ENCODE results near the gene FIZ1. TPM values are rescaled to one million over a fixed set of nuclear protein-coding genes. Genes with fewer than 3 reads are reported as not detected.

The FIZ1 gene
- total RNA-seq, 2 experiments from 2014 or later: 16.0 to 18.4 TPM

GRCh38 chr19:55554741-55555152, 44.6 kb downstream of the FIZ1 start:
- DNase-seq (no peak), ATAC-seq (ENCODE audit: low read depth) (no peak)
- H3K36me3 Mint-ChIP-seq: no peaks in the 10 kb centered on the region
- no peak overlapping the region for H3K27ac Mint-ChIP-seq
- H3K27me3 Mint-ChIP-seq: peaks cover 6% of the 10 kb centered on the region
- no peak overlapping the region for H3K4me3 Mint-ChIP-seq
- H3K9me3 Mint-ChIP-seq: no peaks in the 10 kb centered on the region
- H3K4me1 Mint-ChIP-seq: peaks cover 4% of the 10 kb centered on the region
- POLR2A ChIA-PET: no interaction called here

- Mint-ChIP-seq H3K9me3 (no peaks in the 10 kb centered on the region), H3K4me1 (peaks cover 4% of the 10 kb centered on the region)
- no peak for ATAC-seq (ENCODE audit: low read depth)
Observed at GRCh38 chr19:55554302-55554701, 45.0 kb downstream of the FIZ1 start.

GRCh38 chr19:55553217-55554182, 45.8 kb downstream of the FIZ1 start:
- DNase-seq (no peak), ATAC-seq (ENCODE audit: low read depth) (no peak)
- H3K27me3 Mint-ChIP-seq: peaks cover 6% of the 10 kb centered on the region
- H3K4me1 Mint-ChIP-seq: peaks cover 4% of the 10 kb centered on the region
- POLR2A ChIA-PET: no interaction called here
- no peaks in the 10 kb centered on the region for H3K36me3 Mint-ChIP-seq
- H3K27ac Mint-ChIP-seq: no peak overlapping the region
- H3K4me3 Mint-ChIP-seq: no peak overlapping the region
- no peaks in the 10 kb centered on the region for H3K9me3 Mint-ChIP-seq

More at GRCh38 chr19:55554302-55554701, 45.0 kb downstream of the FIZ1 start:
- DNase-seq: no peak
- POLR2A ChIA-PET: no interaction called here
- no peaks in the 10 kb centered on the region for H3K36me3 Mint-ChIP-seq
- H3K27me3 Mint-ChIP-seq: peaks cover 6% of the 10 kb centered on the region
- no peak overlapping the region for H3K27ac Mint-ChIP-seq
- H3K4me3 Mint-ChIP-seq: no peak overlapping the region

GRCh38 chr19:55552620-55553019, 46.7 kb downstream of the FIZ1 start:
- Mint-ChIP-seq H3K4me3 (no peak overlapping the region), H3K36me3 (no peaks in the 10 kb centered on the region), H3K4me1 (peaks cover 4% of the 10 kb centered on the region), H3K27ac (no peak overlapping the region), H3K9me3 (no peaks in the 10 kb centered on the region), H3K27me3 (peaks cover 13% of the 10 kb centered on the region)
- DNase-seq (no peak), ATAC-seq (ENCODE audit: low read depth) (no peak)
- POLR2A ChIA-PET: no interaction called here

GRCh38 chr19:55552206-55552605, 47.1 kb downstream of the FIZ1 start:
- DNase-seq (no peak), ATAC-seq (ENCODE audit: low read depth) (no peak)
- Mint-ChIP-seq H3K4me3 (no peak overlapping the region), H3K4me1 (peaks cover 4% of the 10 kb centered on the region), H3K27me3 (peaks cover 17% of the 10 kb centered on the region), H3K36me3 (no peaks in the 10 kb centered on the region), H3K9me3 (no peaks in the 10 kb centered on the region), H3K27ac (no peak overlapping the region)
- POLR2A ChIA-PET: no interaction called here

- no peak overlapping the region for H3K27ac Mint-ChIP-seq
- peaks cover 4% of the 10 kb centered on the region for H3K4me1 Mint-ChIP-seq
- DNase-seq (no peak), ATAC-seq (ENCODE audit: low read depth) (no peak)
- no peak overlapping the region for H3K4me3 Mint-ChIP-seq
- H3K27me3 Mint-ChIP-seq: peaks cover 17% of the 10 kb centered on the region
- H3K36me3 Mint-ChIP-seq: no peaks in the 10 kb centered on the region
- no peaks in the 10 kb centered on the region for H3K9me3 Mint-ChIP-seq
- POLR2A ChIA-PET: interaction anchor here (0.5 kb wide), 1 partner anchor 81 kb away, joined by 5 read pairs; no protein-coding TSS in a partner anchor
Observed at GRCh38 chr19:55550321-55550650, 49.0 kb downstream of the FIZ1 start.

- no peak overlapping the region for H3K4me3 Mint-ChIP-seq
- no peaks in the 10 kb centered on the region for H3K9me3 Mint-ChIP-seq
- H3K27ac Mint-ChIP-seq: no peak overlapping the region
- POLR2A ChIA-PET: interaction anchor here (0.5 kb wide), 1 partner anchor 81 kb away, joined by 5 read pairs; no protein-coding TSS in a partner anchor
- no peak for DNase-seq
- H3K27me3 Mint-ChIP-seq: peaks cover 17% of the 10 kb centered on the region
- H3K36me3 Mint-ChIP-seq: no peaks in the 10 kb centered on the region
- peaks cover 4% of the 10 kb centered on the region for H3K4me1 Mint-ChIP-seq
- ATAC-seq (ENCODE audit: low read depth): no peak
Observed at GRCh38 chr19:55549500-55550320, 49.6 kb downstream of the FIZ1 start.

GRCh38 chr19:55546822-55547614, 52.3 kb downstream of the FIZ1 start:
- POLR2A ChIA-PET: no interaction called here
- ATAC-seq (ENCODE audit: low read depth): no peak
- Mint-ChIP-seq H3K27ac (no peak overlapping the region), H3K4me3 (no peak overlapping the region), H3K9me3 (peaks cover 2% of the 10 kb centered on the region), H3K36me3 (no peaks in the 10 kb centered on the region), H3K4me1 (peaks cover 1% of the 10 kb centered on the region), H3K27me3 (peaks cover 12% of the 10 kb centered on the region)
- DNase-seq: no peak

GRCh38 chr19:55546011-55546410, 53.3 kb downstream of the FIZ1 start:
- POLR2A ChIA-PET: no interaction called here
- peaks cover 2% of the 10 kb centered on the region for H3K9me3 Mint-ChIP-seq
- DNase-seq: no peak
- H3K27me3 Mint-ChIP-seq: peaks cover 12% of the 10 kb centered on the region
- H3K4me3 Mint-ChIP-seq: no peak overlapping the region
- no peaks in the 10 kb centered on the region for H3K36me3 Mint-ChIP-seq
- no peak for ATAC-seq (ENCODE audit: low read depth)
- no peak overlapping the region for H3K27ac Mint-ChIP-seq
- peaks cover 1% of the 10 kb centered on the region for H3K4me1 Mint-ChIP-seq

GRCh38 chr19:55545443-55545842, 53.9 kb downstream of the FIZ1 start, which contains the start of gene SBK3:
TSS of gene SBK3 (minus strand) at chr19:55545543. CDS start at chr19:55545543, 0 bp downstream.
- Mint-ChIP-seq H3K4me1 (peaks cover 1% of the 10 kb centered on the region), H3K9me3 (peaks cover 2% of the 10 kb centered on the region), H3K27me3 (peaks cover 12% of the 10 kb centered on the region), H3K4me3 (no peak within 1 kb of the TSS), H3K27ac (no peak within 1 kb of the TSS), H3K36me3 (no peaks in the 10 kb centered on the region)
- POLR2A ChIA-PET: no interaction called here
- no peak for DNase-seq
- no peak for ATAC-seq (ENCODE audit: low read depth)

- Mint-ChIP-seq H3K27me3 (peaks cover 12% of the 10 kb centered on the region), H3K4me1 (peaks cover 1% of the 10 kb centered on the region), H3K9me3 (peaks cover 2% of the 10 kb centered on the region), H3K27ac (no peak overlapping the region), H3K36me3 (no peaks in the 10 kb centered on the region), H3K4me3 (no peak overlapping the region)
- ATAC-seq (ENCODE audit: low read depth) (no peak), DNase-seq (no peak)
- POLR2A ChIA-PET: no interaction called here
Observed at GRCh38 chr19:55544776-55545439, 54.4 kb downstream of the FIZ1 start.

GRCh38 chr19:55544014-55544413, 55.3 kb downstream of the FIZ1 start:
- no peak overlapping the region for H3K27ac Mint-ChIP-seq
- ATAC-seq (ENCODE audit: low read depth) (no peak), DNase-seq (no peak)
- peaks cover 1% of the 10 kb centered on the region for H3K4me1 Mint-ChIP-seq
- POLR2A ChIA-PET: no interaction called here
- H3K36me3 Mint-ChIP-seq: no peaks in the 10 kb centered on the region
- peaks cover 2% of the 10 kb centered on the region for H3K9me3 Mint-ChIP-seq
- H3K4me3 Mint-ChIP-seq: no peak overlapping the region
- H3K27me3 Mint-ChIP-seq: peaks cover 12% of the 10 kb centered on the region

Data from activated naive CD8-positive, alpha-beta T cell treated with anti-CD3 and anti-CD28 coated beads, Interleukin-2, amount 10 ng/mL, durations not matched to agents 7 days and 5 days (primary cell).